Thoracic aorta (tissue), 2 donors: ENCODE measurements around the gene SSX2IP. TPM values are rescaled to one million over a fixed set of nuclear protein-coding genes. Genes with fewer than 3 reads are reported as not detected.

Source experiments
- ATAC-seq: fragments of 150-250 bp; one replicate; pipeline ENCODE4 v1.8.0; 2017; ENCODE audit warnings: low read depth; ENCODE audit not compliant: insufficient number of reproducible peaks, low FRiP score
- DNase-seq: peaks from one replicate; pipeline ENCODE4 v3.0.0-alpha.2; 2020; ENCODE audit warnings: low spot score
- H3K27ac ChIP-seq, 2 donors: fragments of 200-600 bp; sonication (generic); 1 replicate in 1 of 2; 2 replicates in 1 of 2; pipeline ENCODE4 v1.5.1; 2016; ENCODE audit warnings: mild to moderate bottlenecking in 2 of 2, moderate library complexity in 2 of 2
- H3K27me3 ChIP-seq: fragments of 200-600 bp; sonication (generic); replicated peaks from 2 replicates; pipeline ENCODE4 v1.6.0; 2016; ENCODE audit warnings: mild to moderate bottlenecking; ENCODE audit not compliant: insufficient read depth
- H3K36me3 ChIP-seq: fragments of 200-600 bp; sonication (generic); one replicate; pipeline ENCODE4 v1.5.1; 2016
- H3K4me1 ChIP-seq, 2 donors: fragments of 200-600 bp; sonication (generic); 1 replicate in 1 of 2; 2 replicates in 1 of 2; pipeline versions ENCODE4 v1.5.1 to v1.6.0; 2016; ENCODE audit warnings: low read depth in 2 of 2, mild to moderate bottlenecking in 1 of 2; ENCODE audit not compliant: control insufficient read depth in 1 of 2
- H3K4me3 ChIP-seq: fragments of 200-600 bp; sonication (generic); 2 replicates; pipeline ENCODE4 v1.5.1; 2016; ENCODE audit warnings: mild to moderate bottlenecking
- H3K9me3 ChIP-seq: fragments of 200-600 bp; sonication (generic); 2 replicates; pipeline ENCODE4 v1.5.1; 2016
- CTCF ChIP-seq: fragments of 200-600 bp; sonication (generic); IDR thresholded peaks from one replicate; pipeline ENCODE4 v1.5.1; 2019; ENCODE audit warnings: antibody characterized with exemption
- total RNA-seq, 2 donors: library from RNA; depleted of rRNA; stranded (reverse); fragments of >200 nt; gene quantifications; one replicate each; pipeline versions ENCODE4 v1.1.0 to v1.2.3, GENCODE V29; 2016

The SSX2IP gene
- total RNA-seq, 2 donors from 2014 or later: 6.1 to 12.3 TPM

GRCh38 chr1:84675631-84676030, 14.6 kb downstream of the SSX2IP start:
- Histone ChIP-seq H3K4me1 (no peaks in the 10 kb centered on the region), H3K36me3 (peaks cover 6% of the 10 kb centered on the region), H3K9me3 (no peaks in the 10 kb centered on the region), H3K27ac (no peak overlapping the region), H3K4me3 (no peak overlapping the region), H3K27me3 (no peaks in the 10 kb centered on the region)
- ATAC-seq: no peak
- no peak for DNase-seq
- TF ChIP-seq CTCF: no peak

DNA sequence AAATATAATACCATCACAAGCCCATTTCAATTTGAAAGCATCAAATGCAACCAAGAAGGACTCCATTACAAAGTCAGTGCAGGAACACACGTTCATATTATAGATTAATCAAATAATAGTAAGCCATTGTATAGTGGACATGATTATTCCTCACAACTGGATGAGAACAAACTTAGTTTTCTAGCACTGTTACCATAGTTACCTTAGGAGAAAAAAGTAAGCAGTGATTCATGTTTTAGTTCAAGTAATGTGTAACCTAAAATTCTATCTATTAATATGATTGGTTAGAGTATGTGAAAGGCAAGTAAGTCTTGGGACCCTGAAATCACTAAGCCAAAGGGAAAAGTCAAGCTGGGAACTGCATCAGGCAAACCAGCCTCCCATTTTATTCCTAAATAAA, 15.2 kb downstream of the SSX2IP start:
- Histone ChIP-seq H3K27me3 (no peaks in the 10 kb centered on the region), H3K4me1 (no peaks in the 10 kb centered on the region)
- no peak for ATAC-seq

GRCh38 chr1:84674705-84675104, 15.6 kb downstream of the SSX2IP start:
- no peak overlapping the region for H3K4me3 ChIP-seq
- ATAC-seq (no peak), DNase-seq (no peak)
- no peak for TF ChIP-seq CTCF
- peaks cover 3% of the 10 kb centered on the region for H3K36me3 ChIP-seq
- H3K27ac ChIP-seq: no peak overlapping the region
- H3K9me3 ChIP-seq: no peaks in the 10 kb centered on the region
- H3K4me1 ChIP-seq: no peaks in the 10 kb centered on the region
- no peaks in the 10 kb centered on the region for H3K27me3 ChIP-seq

More for the DNA sequence above, 15.2 kb downstream of the SSX2IP start:
- DNase-seq: no peak
- Histone ChIP-seq H3K27ac (no peak overlapping the region), H3K9me3 (no peaks in the 10 kb centered on the region), H3K4me3 (no peak overlapping the region), H3K36me3 (peaks cover 6% of the 10 kb centered on the region)
- TF ChIP-seq CTCF: no peak

GRCh38 chr1:84674021-84674420, 16.2 kb downstream of the SSX2IP start:
- ATAC-seq (no peak), DNase-seq (no peak)
- TF ChIP-seq CTCF: no peak
- Histone ChIP-seq H3K9me3 (no peaks in the 10 kb centered on the region), H3K36me3 (no peaks in the 10 kb centered on the region), H3K4me3 (no peak overlapping the region), H3K27me3 (no peaks in the 10 kb centered on the region), H3K27ac (no peak overlapping the region), H3K4me1 (no peaks in the 10 kb centered on the region)

- Histone ChIP-seq H3K36me3 (no peaks in the 10 kb centered on the region), H3K27ac (no peak overlapping the region), H3K4me3 (no peak overlapping the region), H3K27me3 (no peaks in the 10 kb centered on the region), H3K9me3 (no peaks in the 10 kb centered on the region), H3K4me1 (no peaks in the 10 kb centered on the region)
- DNase-seq (no peak), ATAC-seq (no peak)
- no peak for TF ChIP-seq CTCF
These were observed 18.0 kb downstream of the SSX2IP start for GRCh38 chr1:84672080-84672854.
